ENCODE measurements around the gene RCOR1.
"Not testable (repeated sequence)": the region's sequence is repeated elsewhere in the genome, so short reads cannot be mapped to it uniquely, and the experiment has no call there.

The RCOR1 gene

GRCh38 chr14:102565331-102565887 is 27.0 kb upstream of the RCOR1 start:
- DNase-seq (ENCODE audit: low read depth) = no peak
- no peak overlapping the region for H3K4me3 ChIP-seq (ENCODE audit: low read length)
- TF ChIP-seq CTCF (conservative IDR thresholded peaks at IDR 0.05; ENCODE audit: low read length) = no peak

- no peak overlapping the region for H3K4me3 ChIP-seq (ENCODE audit: low read length)
- TF ChIP-seq CTCF (conservative IDR thresholded peaks at IDR 0.05; ENCODE audit: low read length) = no peak
- no peak for DNase-seq (ENCODE audit: low read depth)
Measured at GRCh38 chr14:102565959-102566358, 26.5 kb upstream of the RCOR1 start.

- no peak for DNase-seq (ENCODE audit: low read depth)
- TF ChIP-seq CTCF (conservative IDR thresholded peaks at IDR 0.05; ENCODE audit: low read length) = no peak
- H3K4me3 ChIP-seq (ENCODE audit: low read length) = no peak overlapping the region
Measured at GRCh38 chr14:102568115-102568614, 24.3 kb upstream of the RCOR1 start.

- no peak for DNase-seq (ENCODE audit: low read depth)
- no peak for TF ChIP-seq CTCF (conservative IDR thresholded peaks at IDR 0.05; ENCODE audit: low read length)
Measured at GRCh38 chr14:102570334-102570995, 22.0 kb upstream of the RCOR1 start.

GRCh38 chr14:102571043-102571442 is 21.4 kb upstream of the RCOR1 start:
- TF ChIP-seq CTCF (conservative IDR thresholded peaks at IDR 0.05; ENCODE audit: low read length) = no peak
- no peak overlapping the region for H3K4me3 ChIP-seq (ENCODE audit: low read length)
- no peak for DNase-seq (ENCODE audit: low read depth)

More at GRCh38 chr14:102570334-102570995, 22.0 kb upstream of the RCOR1 start:
- H3K4me3 ChIP-seq (ENCODE audit: low read length) = no peak overlapping the region

GRCh38 chr14:102571478-102572042 is 20.9 kb upstream of the RCOR1 start:
- H3K4me3 ChIP-seq (ENCODE audit: low read length) = no peak overlapping the region
- no peak for DNase-seq (ENCODE audit: low read depth)
- TF ChIP-seq CTCF (conservative IDR thresholded peaks at IDR 0.05; ENCODE audit: low read length) = no peak

GRCh38 chr14:102573161-102573560 is 19.3 kb upstream of the RCOR1 start:
- not testable (repeated sequence) for DNase-seq (ENCODE audit: low read depth)

More at GRCh38 chr14:102573161-102573560, 19.3 kb upstream of the RCOR1 start:
- not testable (repeated sequence) for H3K4me3 ChIP-seq (ENCODE audit: low read length)
